HUES48 (cell line): ENCODE measurements around the gene PC.

ENCODE experiments used
- H3K27ac ChIP-seq: one replicate; pipeline ENCODE4 v1.7.0; 2013; ENCODE audit warnings: low read depth, low read length, inconsistent platforms
- H3K27me3 ChIP-seq: 2 replicates; pipeline ENCODE4 v1.6.1; 2013; ENCODE audit warnings: mild to moderate bottlenecking, low read length; ENCODE audit not compliant: control insufficient read depth, insufficient read depth
- H3K36me3 ChIP-seq: 2 replicates; pipeline ENCODE4 v1.6.1; 2013; ENCODE audit warnings: low read length; ENCODE audit not compliant: control insufficient read depth, insufficient read depth
- H3K4me1 ChIP-seq: 2 replicates; pipeline ENCODE4 v1.6.1; 2013; ENCODE audit warnings: mild to moderate bottlenecking, low read length; ENCODE audit not compliant: control insufficient read depth, insufficient read depth
- H3K4me3 ChIP-seq: 2 replicates; pipeline ENCODE4 v1.5.1; 2013; ENCODE audit warnings: mild to moderate bottlenecking, low read depth, low read length
- H3K9ac ChIP-seq: 2 replicates; pipeline ENCODE4 v1.6.1; 2013; ENCODE audit warnings: mild to moderate bottlenecking, low read depth, low read length, moderate library complexity
- H3K9me3 ChIP-seq: 2 replicates; pipeline ENCODE4 v1.6.1; 2013; ENCODE audit warnings: low read length; ENCODE audit not compliant: control insufficient read depth, insufficient read depth

The PC gene

DNA sequence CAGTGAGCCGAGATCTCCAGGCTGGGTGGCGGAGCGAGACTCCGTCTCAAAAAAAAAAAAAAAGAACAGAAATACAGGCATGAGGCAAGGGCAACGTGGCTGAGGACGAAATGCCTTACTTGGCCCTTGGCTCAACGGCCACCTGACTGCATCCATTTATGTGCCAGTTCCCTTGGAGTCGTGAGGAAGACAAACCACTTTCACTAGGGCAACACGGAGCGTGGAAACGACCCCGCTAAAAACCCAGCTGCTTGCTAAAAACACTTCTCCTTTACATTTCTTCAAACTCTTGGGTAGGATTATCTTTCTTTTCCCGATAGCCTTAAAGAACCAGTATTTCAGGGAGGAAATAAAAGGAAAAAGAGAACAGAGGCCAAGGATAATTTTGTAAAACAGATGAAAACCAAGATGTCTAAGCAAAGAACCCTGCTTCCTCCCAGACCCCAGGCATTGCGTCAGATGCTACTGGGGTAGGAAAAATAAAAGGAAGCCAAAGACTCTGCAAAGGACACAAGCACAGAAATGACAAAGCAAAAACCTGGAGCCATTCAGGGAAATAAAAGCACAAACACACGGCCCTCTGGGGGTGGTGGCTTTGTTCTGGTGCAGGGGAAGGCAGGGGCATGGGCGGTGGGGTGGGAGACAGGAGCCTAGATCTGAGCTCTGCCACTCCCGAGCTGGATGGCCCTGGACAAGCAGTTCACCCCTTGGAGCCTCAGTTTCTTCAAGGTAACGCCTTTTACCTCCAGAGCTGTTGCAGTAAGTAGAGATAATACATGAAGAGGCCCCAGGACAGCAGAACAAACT, 37.0 kb downstream of the PC start:
- Histone ChIP-seq H3K9me3 (no peaks in the 10 kb centered on the region), H3K27me3 (no peaks in the 10 kb centered on the region), H3K4me1 (no peaks in the 10 kb centered on the region), H3K27ac (peak overlapping the region; percentile 26), H3K9ac (no peak overlapping the region), H3K36me3 (no peaks in the 10 kb centered on the region), H3K4me3 (no peak overlapping the region)

DNA sequence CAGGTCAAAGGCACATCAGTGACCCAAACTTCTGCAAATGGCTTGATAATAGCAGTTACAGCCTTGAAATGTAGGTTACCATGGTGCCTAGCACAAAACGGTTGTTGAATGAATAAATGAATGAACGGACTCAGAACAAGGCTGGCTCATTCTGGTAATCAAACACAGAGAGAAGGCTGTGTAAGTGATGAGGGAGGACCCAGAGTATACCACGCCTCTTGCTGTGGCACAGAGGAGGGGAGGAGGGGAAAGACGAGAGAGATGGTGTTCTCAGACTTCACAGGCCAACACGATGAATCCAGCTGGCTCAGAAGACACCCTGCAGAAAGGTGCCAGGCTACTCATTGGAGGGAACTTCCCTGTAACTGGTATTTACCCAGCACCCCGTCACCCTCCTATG, 38.3 kb downstream of the PC start:
- Histone ChIP-seq H3K27ac (no peak overlapping the region), H3K36me3 (no peaks in the 10 kb centered on the region)

DNA sequence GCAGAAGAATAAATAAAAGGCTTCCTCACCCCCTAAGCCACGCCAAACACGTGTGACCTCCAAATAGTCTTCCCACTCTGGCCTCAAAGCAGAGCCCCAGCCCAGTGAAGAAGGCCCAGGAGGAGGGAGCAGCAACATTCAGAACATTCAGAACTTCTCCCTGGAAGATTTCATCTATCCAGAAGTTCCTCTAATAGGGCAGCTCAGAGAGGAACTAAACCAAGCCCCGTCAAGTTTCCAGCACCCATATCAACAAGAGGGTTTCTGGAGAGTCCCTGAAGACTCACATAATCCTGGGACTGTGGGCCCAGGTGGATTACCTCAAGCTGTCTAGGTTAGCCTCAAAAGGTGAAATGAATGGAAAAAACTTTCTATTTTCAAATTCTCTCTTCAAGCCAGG, 39.4 kb downstream of the PC start:
- H3K4me3 ChIP-seq = no peak overlapping the region
- no peak overlapping the region for H3K9ac ChIP-seq
- no peaks in the 10 kb centered on the region for H3K27me3 ChIP-seq
- no peak overlapping the region for H3K27ac ChIP-seq
- H3K4me1 ChIP-seq = peaks cover 6% of the 10 kb centered on the region; the same call in 1 of the 2 replicates
- no peaks in the 10 kb centered on the region for H3K9me3 ChIP-seq
- H3K36me3 ChIP-seq = no peaks in the 10 kb centered on the region

More for the DNA sequence above, 38.3 kb downstream of the PC start:
- Histone ChIP-seq H3K4me3 (no peak overlapping the region), H3K9me3 (no peaks in the 10 kb centered on the region), H3K4me1 (peaks cover 6% of the 10 kb centered on the region; the same call in 1 of the 2 replicates), H3K27me3 (no peaks in the 10 kb centered on the region), H3K9ac (no peak overlapping the region)

DNA sequence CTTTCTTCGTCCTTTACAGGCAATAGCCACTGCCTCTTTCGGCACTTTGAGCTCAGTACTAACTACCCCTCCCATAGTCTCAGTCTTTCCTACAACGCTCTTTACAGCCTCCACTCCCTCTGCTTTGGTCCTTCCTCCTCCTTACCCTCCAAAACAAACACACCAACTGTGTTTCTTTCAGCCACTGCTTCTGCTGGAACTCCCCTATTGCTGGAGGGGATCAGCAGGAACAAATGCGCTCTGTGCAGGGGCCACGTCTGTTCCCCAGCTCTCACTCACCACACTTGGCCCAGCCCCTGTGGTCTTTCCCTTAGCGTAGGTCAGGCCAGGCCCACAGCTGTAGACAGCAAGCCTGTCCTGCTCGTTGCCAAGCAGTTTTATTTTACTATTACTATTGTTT, 42.3 kb downstream of the PC start:
- Histone ChIP-seq H3K9ac (no peak overlapping the region), H3K36me3 (no peaks in the 10 kb centered on the region), H3K4me1 (peaks cover 16% of the 10 kb centered on the region), H3K9me3 (no peaks in the 10 kb centered on the region), H3K27ac (no peak overlapping the region), H3K27me3 (no peaks in the 10 kb centered on the region), H3K4me3 (no peak overlapping the region)

DNA sequence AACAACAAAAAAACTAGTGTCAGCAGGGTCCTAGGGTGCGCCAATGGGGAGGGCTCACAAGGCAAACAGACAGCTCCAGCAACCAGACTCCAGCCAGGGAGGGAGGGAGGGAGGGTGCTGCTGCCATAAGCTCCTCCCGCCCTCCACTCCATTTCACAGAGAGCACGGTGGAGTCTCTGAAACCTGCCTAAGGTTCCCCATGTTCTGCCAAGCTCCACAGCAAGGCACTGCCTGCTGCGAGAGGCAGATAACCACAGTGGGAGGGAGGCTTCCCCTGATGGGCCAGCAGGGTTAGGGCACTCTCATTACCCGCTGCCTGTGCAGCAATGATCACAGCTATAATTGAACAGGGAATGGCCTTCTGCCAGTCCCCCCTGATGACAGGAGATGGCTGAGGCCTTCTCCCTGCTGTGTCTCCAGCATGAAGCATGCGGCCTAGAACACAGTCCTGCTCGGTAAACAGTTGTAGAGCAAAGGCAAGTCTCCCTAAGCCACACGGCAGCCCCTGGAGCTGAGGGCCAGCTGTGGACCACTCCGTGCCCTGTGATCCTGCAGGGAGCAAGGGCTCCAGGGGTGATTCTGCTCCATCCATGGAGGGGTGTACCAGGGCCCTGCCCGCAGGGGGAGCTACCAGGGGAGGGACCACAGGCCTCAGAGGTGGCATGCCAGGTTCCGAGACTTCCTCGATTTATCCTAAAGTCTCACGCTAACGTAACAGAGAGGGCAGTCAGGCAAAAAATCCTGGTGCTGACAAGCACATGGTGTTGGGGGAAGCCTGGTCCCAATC, 42.9 kb downstream of the PC start:
- no peak overlapping the region for H3K9ac ChIP-seq
- H3K4me3 ChIP-seq = no peak overlapping the region
- peaks cover 16% of the 10 kb centered on the region for H3K4me1 ChIP-seq
- no peaks in the 10 kb centered on the region for H3K36me3 ChIP-seq
- no peaks in the 10 kb centered on the region for H3K9me3 ChIP-seq
- peak overlapping the region; percentile 33 for H3K27ac ChIP-seq
- H3K27me3 ChIP-seq = no peaks in the 10 kb centered on the region

DNA sequence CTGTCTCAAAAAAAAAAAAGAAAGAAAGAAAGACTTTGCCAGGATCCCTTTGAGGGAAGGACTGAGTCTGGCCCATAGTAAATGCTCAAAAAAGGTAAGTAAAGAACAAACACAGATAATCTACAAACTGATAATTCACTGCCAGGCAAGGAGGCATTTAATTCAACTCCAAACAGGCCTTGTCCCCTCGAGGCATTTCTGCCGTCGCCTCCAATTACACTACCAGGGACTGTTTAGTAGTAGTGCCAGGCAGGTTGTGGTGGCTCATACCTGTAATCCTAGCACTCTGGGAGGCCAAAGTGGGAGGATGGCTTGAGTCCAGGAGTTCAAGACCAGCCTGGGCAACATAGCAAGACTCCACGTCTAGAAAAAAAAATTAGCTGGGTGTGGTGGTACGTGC, 43.7 kb downstream of the PC start:
- H3K27ac ChIP-seq = no peak overlapping the region
- H3K9me3 ChIP-seq = no peaks in the 10 kb centered on the region
- H3K36me3 ChIP-seq = no peaks in the 10 kb centered on the region
- H3K4me1 ChIP-seq = peaks cover 16% of the 10 kb centered on the region
- no peaks in the 10 kb centered on the region for H3K27me3 ChIP-seq
- no peak overlapping the region for H3K9ac ChIP-seq
- no peak overlapping the region for H3K4me3 ChIP-seq

DNA sequence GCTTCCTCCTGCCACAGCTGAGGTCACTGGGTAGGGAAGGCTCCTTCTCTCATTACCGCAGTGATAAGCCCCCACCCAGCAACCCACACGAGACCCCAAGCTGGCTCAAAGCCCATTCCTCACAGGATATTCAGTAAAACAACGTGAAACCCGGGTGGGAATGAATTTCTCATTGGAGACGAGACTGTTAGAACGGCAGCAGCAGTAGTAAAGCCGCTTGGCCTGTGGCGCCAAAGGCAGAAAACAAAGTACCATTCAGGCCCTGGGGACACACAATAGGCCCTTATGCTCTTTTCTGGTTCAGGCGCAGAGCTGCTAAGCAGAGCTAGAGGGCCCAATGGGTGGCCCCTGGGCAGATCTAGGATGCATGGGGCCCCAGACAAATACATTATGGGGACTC, 45.3 kb downstream of the PC start:
- H3K27ac ChIP-seq = peak overlapping the region; percentile 67
- H3K9me3 ChIP-seq = no peaks in the 10 kb centered on the region
- H3K9ac ChIP-seq = no peak overlapping the region
- no peaks in the 10 kb centered on the region for H3K36me3 ChIP-seq
- H3K4me1 ChIP-seq = peaks cover 16% of the 10 kb centered on the region
- H3K4me3 ChIP-seq = no peak overlapping the region
- no peaks in the 10 kb centered on the region for H3K27me3 ChIP-seq

DNA sequence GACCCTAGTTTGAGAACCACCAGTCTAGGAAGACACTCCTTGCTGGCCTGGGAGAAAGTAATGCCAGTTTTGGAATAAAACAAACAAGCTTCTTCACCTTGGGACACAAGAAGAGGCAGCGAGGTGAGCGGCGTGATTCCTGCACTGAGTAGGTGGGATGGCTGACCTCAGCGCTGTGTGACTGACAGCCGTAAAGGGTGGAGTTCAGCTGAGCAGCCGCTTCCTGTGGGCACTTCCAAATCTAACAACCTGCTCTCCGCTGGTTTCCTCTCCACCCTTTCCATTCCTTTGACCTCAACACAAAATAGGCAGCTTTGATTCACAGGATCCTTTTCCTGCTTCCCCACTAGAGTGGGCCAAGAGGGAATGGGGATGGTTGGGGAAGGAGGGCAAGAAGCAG, 45.8 kb downstream of the PC start:
- Histone ChIP-seq H3K9ac (no peak overlapping the region), H3K9me3 (no peaks in the 10 kb centered on the region), H3K36me3 (no peaks in the 10 kb centered on the region), H3K27ac (peak overlapping the region; percentile 67), H3K4me3 (no peak overlapping the region), H3K4me1 (peaks cover 16% of the 10 kb centered on the region), H3K27me3 (no peaks in the 10 kb centered on the region)

DNA sequence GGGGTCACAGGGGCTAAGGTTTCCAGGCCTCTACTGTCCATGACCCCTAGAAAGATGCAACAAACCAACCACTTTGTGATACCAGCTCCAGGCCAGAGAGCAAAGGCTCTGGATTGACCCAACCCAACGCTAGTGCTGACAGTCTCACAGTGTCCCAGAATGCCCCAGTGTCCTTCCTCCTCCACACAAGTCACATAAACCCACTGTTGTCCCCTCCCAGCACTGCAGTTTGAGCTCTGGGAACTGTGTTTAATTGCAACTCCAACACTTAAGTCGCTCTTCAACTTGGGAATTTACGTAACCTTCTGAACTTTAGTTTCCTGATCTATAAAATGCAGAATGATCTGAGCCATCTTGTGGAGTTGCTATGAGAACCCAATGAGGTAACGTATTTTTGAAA, 47.5 kb downstream of the PC start:
- no peaks in the 10 kb centered on the region for H3K27me3 ChIP-seq

DNA sequence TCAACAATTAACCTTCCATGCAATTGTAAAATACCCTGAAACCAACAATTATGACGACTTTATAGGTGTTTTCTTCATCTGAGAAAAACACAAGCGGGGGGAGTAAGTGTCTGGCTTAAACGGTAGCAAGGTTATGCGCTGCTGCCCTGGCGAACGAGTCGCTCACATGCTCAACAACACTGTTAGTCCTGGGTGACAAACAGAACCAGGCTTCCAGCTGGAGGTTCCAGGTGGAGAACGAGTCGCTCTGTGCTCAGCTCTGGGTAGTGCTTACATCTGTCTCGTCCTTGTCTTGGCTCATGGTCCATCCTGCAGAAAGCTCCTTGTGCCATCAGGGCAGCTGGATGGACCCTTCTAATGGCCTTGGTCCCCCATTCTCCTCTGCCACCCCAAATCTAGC, 48.2 kb downstream of the PC start:
- H3K9ac ChIP-seq = no peak overlapping the region
- no peaks in the 10 kb centered on the region for H3K36me3 ChIP-seq
- no peak overlapping the region for H3K4me3 ChIP-seq
- H3K27me3 ChIP-seq = no peaks in the 10 kb centered on the region
- H3K4me1 ChIP-seq = peaks cover 26% of the 10 kb centered on the region
- no peak overlapping the region for H3K27ac ChIP-seq
- no peaks in the 10 kb centered on the region for H3K9me3 ChIP-seq

More for the DNA sequence above, 47.5 kb downstream of the PC start:
- Histone ChIP-seq H3K4me3 (no peak overlapping the region), H3K27ac (no peak overlapping the region), H3K9me3 (no peaks in the 10 kb centered on the region), H3K36me3 (no peaks in the 10 kb centered on the region), H3K9ac (no peak overlapping the region), H3K4me1 (peaks cover 29% of the 10 kb centered on the region)

DNA sequence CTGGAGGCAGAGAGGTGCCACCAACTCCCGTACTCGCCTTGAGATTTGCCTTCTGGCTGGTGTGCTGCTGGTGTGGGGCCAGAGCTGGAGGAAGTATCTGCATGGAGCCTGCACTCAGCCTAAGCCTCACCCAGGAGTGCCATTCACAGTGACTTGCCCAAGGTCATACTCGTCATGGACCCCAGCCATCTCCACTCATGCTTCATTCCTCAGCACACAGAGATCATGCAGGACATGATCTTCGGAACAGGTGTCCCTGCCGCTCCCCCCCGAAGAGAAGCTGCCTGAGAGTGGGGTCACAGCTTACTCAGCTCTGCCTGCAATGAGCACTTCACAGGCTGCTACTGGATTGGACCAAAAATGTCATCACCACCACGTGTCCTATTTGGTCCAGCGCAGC, 49.0 kb downstream of the PC start:
- peaks cover 31% of the 10 kb centered on the region for H3K4me1 ChIP-seq
- H3K36me3 ChIP-seq = no peaks in the 10 kb centered on the region
- no peak overlapping the region for H3K9ac ChIP-seq
- no peaks in the 10 kb centered on the region for H3K27me3 ChIP-seq
- H3K27ac ChIP-seq = no peak overlapping the region
- H3K4me3 ChIP-seq = no peak overlapping the region
- H3K9me3 ChIP-seq = no peaks in the 10 kb centered on the region
